GM19238 (cell line): Measurements from ENCODE around the gene AKT1S1.

Experiments
- DNase-seq: peaks from one replicate; pipeline ENCODE4 v3.0.0; 2011; ENCODE audit warnings: low spot score; ENCODE audit not compliant: insufficient read length

Gene AKT1S1

GRCh38 chr19:49883094-49883493, 5.9 kb upstream of the AKT1S1 start:
- no peak for DNase-seq

GRCh38 chr19:49882643-49883042, 5.5 kb upstream of the AKT1S1 start:
- DNase-seq = no peak

GRCh38 chr19:49881672-49882394, 4.7 kb upstream of the AKT1S1 start:
- DNase-seq = no peak

- DNase-seq = no peak
Observed at GRCh38 chr19:49881186-49881585, 4.0 kb upstream of the AKT1S1 start.

GRCh38 chr19:49880162-49880869, 3.2 kb upstream of the AKT1S1 start:
- DNase-seq = no peak

GRCh38 chr19:49879243-49879963, 2.2 kb upstream of the AKT1S1 start:
- DNase-seq = no peak

- no peak for DNase-seq
Observed at GRCh38 chr19:49878744-49879070, 1.6 kb upstream of the AKT1S1 start.

- DNase-seq = peak; percentile 99
Observed at GRCh38 chr19:49877879-49878743, 956 bp upstream of the AKT1S1 start.

- peak; percentile 61 for DNase-seq
Observed at GRCh38 chr19:49876422-49877019, 634 bp downstream of the AKT1S1 start.

- no peak for DNase-seq
Observed at GRCh38 chr19:49875857-49876421, 1.2 kb downstream of the AKT1S1 start.

- DNase-seq = no peak
Observed at GRCh38 chr19:49875177-49875576, 2.0 kb downstream of the AKT1S1 start.

GRCh38 chr19:49874503-49875157, 2.5 kb downstream of the AKT1S1 start:
- no peak for DNase-seq

GRCh38 chr19:49873834-49874233, 3.3 kb downstream of the AKT1S1 start:
- no peak for DNase-seq

GRCh38 chr19:49873129-49873521, 4.0 kb downstream of the AKT1S1 start:
- no peak for DNase-seq

GRCh38 chr19:49872245-49873128, 4.7 kb downstream of the AKT1S1 start:
- DNase-seq = no peak

- no peak for DNase-seq
Observed at GRCh38 chr19:49871349-49871985, 5.7 kb downstream of the AKT1S1 start.

- DNase-seq = no peak
Observed at GRCh38 chr19:49870309-49870901, 6.8 kb downstream of the AKT1S1 start.
